ENCODE results near the gene HLA-DRB5.

- TF ChIP-seq CTCF (IDR thresholded peaks at IDR 0.05; ENCODE audit: low read depth, low read length, poor library complexity, severe bottlenecking): no peak
- TF ChIP-seq EZH2phosphoT487 (IDR thresholded peaks at IDR 0.05; ENCODE audit: borderline replicate concordance, low read length): no peak
These were observed 45.5 kb downstream of the HLA-DRB5 start for GRCh38 chr6:32484614-32484998.
